Measurements from ENCODE around the gene CYP4F11.

- TF ChIP-seq CTCF (IDR thresholded peaks at IDR 0.05): no peak
- no peak for TF ChIP-seq POLR2A (IDR thresholded peaks at IDR 0.05)
Observed at GRCh38 chr19:15862444-15862843, 71.9 kb downstream of the CYP4F11 start.
